HPDE6-E6E7 (cell line): ENCODE data around the gene DAPK1.

Experiments used
- DNase-seq: peaks from one replicate; pipeline ENCODE4 v3.0.0; 2011; ENCODE audit warnings: missing footprints; ENCODE audit errors: extremely low spot score

The DAPK1 gene

DNA sequence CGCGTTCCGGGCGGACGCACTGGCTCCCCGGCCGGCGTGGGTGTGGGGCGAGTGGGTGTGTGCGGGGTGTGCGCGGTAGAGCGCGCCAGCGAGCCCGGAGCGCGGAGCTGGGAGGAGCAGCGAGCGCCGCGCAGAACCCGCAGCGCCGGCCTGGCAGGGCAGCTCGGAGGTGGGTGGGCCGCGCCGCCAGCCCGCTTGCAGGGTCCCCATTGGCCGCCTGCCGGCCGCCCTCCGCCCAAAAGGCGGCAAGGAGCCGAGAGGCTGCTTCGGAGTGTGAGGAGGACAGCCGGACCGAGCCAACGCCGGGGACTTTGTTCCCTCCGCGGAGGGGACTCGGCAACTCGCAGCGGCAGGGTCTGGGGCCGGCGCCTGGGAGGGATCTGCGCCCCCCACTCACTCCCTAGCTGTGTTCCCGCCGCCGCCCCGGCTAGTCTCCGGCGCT, at the start of gene DAPK1:
Gene DAPK1, plus strand, starts transcription at position 264 of the 442 bp plus-strand sequence. CDS start 1,211 bp downstream, outside the sequence.
- no peak for DNase-seq

DNA sequence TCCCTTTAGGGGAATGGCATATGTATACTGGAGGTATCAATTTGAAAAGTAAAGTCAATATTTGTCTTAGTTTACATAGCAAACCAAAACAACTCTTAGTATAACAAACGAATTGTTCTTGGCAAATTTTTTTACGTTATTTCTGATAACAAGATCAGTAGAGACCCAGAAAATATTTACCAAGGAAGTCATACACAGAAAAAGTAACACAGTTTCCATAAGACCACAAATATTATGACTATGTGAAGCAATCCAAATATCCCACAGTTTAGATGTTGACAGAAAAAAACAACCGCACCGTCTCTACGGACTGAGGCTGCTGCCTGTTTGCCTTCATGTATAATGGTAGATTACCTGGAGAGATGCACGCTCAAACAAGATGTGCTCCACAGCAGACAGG, 46.5 kb upstream of the DAPK1 start:
- DNase-seq: no peak

GRCh38 chr9:87455407-87455806, 42.3 kb upstream of the DAPK1 start:
- no peak for DNase-seq

- DNase-seq: no peak
Observed at GRCh38 chr9:87461256-87461655, 36.4 kb upstream of the DAPK1 start.

DNA sequence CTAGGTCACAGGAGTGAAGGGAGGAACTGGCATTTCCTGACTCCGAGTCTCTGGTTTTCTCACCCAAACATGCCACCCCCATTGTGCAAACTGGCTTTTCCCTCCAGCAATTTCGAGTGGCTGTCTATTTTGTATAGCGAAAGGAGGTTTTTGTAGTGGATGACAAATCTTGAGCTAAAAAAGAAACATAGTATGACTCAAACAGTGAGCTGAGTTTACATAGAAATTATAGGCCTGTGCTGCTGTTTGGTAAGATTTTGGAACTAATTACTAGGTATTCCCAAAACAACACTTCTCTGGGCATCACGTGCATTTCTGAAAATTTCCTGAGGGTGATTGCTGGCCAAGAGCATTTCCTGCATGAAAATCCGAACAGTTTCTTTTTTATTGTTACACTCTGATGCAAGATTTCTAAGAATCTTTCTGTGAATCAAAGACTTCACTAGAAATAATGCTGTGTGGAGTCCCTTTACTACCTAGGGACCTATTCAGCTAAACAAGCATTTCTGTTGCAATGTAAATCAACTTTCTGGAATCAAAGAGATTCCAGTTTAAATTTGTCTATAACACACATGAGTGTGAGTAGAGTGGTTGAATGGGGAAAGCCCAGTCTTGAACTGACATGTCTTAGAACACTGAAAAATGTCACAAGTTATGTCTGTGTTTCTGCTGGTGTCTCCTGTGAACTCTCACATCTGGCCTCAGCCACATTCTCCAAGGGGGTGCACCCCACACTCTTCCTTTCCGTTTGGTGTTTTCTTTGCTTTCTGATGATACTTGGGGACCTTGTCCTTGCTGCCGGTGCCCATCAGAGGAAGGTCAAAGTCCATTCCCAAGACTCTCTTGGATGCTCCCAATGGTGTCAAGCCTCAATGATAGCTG, 33.3 kb upstream of the DAPK1 start:
- no peak for DNase-seq

DNA sequence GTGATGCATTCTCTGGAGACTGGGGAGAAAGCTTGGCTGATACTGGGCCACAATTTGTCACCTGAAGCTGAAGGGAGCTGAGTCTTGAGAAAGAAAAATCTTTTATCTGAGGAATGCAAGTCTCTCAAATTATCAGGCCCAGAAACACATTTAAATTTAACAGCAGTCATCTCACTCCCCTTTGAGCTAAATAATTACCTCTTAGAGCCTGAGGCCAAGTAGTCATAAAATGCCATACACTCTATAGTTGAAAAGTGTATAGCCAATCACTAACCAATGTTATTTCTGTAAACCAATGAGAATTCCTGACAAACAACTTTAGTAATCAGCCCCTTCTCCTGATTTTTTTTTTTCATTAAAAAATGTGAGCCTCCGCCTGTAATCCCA, 32.7 kb upstream of the DAPK1 start:
- DNase-seq: no peak

GRCh38 chr9:87465816-87466215, 31.9 kb upstream of the DAPK1 start:
- no peak for DNase-seq

- DNase-seq: no peak
Observed at GRCh38 chr9:87467187-87467586, 30.5 kb upstream of the DAPK1 start.

DNA sequence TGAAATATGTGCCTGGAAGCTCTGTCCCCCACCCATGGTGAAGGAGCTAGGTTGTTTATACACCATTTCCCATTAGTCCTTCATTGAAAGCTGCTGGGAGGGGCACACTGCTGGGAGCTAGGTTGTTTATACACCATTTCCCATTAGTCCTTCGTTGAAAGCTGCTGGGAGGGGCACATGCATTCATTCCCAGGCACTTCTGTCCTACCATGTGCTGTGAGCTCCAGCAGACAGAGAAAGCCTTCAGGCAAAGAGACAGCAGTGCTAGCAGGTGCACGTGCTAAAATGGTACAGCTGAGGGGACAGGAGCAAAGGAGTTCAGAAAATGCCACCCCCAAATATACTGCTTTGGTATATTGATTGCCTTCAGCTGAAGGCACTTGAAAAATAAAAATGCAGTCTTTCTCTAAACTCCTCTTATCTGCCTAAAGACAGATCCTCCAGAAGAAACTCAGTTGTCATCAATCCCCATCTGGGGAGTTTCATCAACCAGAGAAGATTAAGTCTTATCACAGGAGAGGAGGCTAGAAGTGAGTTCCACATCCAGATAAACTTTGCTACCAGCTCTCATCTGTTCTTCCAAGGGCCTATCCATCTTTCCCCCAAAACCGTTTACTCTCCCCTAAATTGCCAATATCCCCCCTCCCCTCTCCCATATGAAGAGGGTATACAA, 27.7 kb upstream of the DAPK1 start:
- DNase-seq: no peak

DNA sequence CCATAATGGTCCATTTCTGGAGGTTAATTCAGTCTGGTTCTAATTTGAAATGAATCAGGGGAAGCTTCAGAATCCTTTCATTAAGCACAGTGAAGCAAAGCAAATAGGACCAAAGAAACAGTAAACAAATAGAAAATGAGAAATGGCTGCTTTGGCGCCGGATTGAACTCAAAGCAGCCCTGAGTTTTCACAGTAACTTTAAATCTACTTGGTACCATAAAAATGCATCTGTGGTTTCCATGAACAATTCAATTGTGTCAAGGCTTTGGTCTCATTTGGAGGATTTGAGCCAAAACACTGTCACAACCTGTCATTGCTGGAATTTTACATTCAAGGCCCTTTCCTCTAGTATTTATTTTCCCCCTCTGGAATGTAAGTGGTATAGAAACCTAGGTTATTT, 25.9 kb upstream of the DAPK1 start:
- no peak for DNase-seq

- DNase-seq: no peak
Observed at GRCh38 chr9:87475463-87475862, 22.2 kb upstream of the DAPK1 start.

- no peak for DNase-seq
Observed at GRCh38 chr9:87478226-87478992, 19.3 kb upstream of the DAPK1 start.

- no peak for DNase-seq
Observed at GRCh38 chr9:87479801-87480201, 17.9 kb upstream of the DAPK1 start.

DNA sequence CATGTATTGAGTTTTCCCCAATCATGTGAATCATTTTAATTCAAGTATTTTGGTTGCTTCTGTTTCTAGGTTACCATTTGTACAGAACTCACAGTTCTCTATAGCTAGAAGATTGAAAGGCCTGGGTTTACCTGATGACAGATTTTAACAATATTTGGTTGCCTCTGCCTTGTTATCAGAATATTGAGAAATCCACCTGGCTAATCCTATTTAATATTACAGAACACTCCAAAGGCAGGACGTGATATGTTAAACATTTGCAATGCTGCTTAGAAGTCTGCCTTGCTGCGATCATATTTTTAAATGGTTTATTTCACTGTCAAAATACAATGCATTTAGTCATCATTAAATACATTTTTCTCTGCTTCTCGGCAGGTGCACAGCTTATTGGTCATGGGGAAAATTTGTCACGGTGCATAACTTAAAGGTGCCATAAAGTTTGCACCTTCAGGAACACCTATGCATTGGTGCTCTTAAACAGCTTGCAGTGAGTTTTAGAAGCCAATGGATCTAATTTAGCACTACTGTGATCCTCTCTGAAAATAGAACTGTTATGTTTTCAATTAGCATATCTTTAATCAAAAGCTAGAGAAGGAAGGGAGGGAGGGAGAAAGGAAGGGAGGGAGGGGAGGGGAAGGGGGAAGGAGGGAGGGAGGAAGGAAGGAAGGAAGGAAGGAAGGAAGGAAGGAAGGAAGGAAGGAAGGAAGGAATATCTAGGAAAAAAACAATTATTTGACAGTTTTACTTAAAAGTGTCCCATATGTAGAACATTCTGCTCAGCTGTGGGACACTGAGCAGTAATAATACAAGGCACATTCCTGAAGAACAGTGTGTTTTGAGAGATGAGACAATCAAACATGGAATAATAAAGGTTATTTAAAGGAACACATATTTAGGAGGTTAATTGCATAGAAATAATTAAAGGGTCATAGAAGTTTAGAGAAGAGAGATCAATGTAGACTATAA, 15.5 kb upstream of the DAPK1 start:
- no peak for DNase-seq

DNA sequence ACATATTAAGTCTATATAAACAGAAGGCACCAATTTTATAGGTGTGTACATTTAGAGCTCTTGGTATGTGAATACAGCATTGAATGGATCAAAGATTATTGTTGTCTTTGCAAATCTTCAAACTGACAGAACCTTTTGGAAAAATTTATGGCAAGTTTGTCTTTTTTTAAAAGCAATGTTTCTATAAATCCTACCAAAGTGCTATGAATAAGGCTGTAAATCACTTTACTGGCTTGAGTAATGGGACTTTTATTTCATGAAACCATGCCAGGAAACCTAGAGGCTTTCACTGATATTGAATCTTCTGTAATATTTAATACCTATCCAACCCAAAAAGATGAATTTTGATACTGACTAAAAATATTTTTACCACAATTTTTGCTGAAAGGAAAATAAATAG, 7.4 kb upstream of the DAPK1 start:
- no peak for DNase-seq

DNA sequence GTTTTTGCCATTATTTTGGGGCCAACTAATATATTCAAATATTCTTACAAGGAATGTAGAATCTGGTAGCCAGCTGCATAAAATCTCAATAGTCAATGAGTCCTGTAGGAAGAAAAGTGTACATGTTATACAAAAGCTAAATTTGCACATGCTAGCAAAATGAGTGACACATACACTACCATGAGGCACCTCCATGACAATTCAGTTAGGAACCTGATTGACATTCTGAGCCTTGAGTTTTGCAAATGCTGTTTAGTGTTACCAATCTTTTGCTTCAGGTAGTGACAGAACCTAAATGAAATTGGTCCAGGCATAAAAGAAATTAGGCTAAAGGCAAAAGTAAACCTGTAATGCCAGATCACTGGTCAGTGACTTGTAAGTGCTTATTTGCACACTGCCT, 6.8 kb upstream of the DAPK1 start:
- DNase-seq: no peak

DNA sequence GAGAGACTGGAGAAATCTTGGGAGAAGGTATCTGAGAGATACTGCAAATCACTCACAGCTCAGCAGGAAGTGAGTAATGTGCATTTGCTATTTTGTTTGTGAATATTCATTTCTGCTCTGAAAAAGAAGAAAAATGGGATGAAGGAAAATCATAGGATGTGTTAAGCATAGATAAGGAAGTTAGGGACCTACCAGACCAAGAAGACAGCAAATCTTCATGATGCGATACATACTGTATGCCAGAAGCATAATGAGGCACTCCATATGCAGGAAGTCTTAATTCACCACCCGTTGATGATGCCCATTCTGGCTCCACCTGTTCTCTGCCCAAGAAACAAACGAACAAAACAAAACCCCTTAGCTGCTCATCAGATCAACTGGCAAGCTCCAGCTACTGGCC, 6.1 kb upstream of the DAPK1 start:
- DNase-seq: no peak

GRCh38 chr9:87492642-87493041, 5.0 kb upstream of the DAPK1 start:
- DNase-seq: no peak

GRCh38 chr9:87494970-87495471, 2.6 kb upstream of the DAPK1 start:
- no peak for DNase-seq

GRCh38 chr9:87497080-87497603, 525 bp upstream of the DAPK1 start:
- DNase-seq: no peak
